Mammary epithelial cell (primary cell): ENCODE measurements around the gene TRPV3.

ENCODE experiments used
- CTCF ChIP-seq, 2 donors: IDR thresholded peaks in 1 of 2; conservative IDR thresholded peaks in 1 of 2; 2 replicates each; pipeline ENCODE4 v1.5.1; 2011 to 2012; ENCODE audit warnings: inconsistent platforms in 2 of 2, low read length in 2 of 2, mild to moderate bottlenecking in 2 of 2, control low read depth in 1 of 2, low read depth in 1 of 2; ENCODE audit not compliant: insufficient read depth in 1 of 2; ENCODE audit errors: extremely low read depth in 1 of 2
- EZH2 ChIP-seq: IDR thresholded peaks from 2 replicates; pipeline ENCODE4 v1.6.1; 2012; ENCODE audit warnings: low read length, inconsistent platforms, borderline replicate concordance

GRCh38 chr17:3535253-3535995 is 22.2 kb downstream of the TRPV3 start:
- TF ChIP-seq CTCF (conservative IDR thresholded peaks at IDR 0.05 in 1 of 2, IDR thresholded peaks at IDR 0.05 in 1 of 2; ENCODE audit: extremely low read depth in 1 of 2, insufficient read depth in 1 of 2, low read depth in 1 of 2, low read length in 2 of 2) (peak; percentile 41 to 68), EZH2 (no peak)
